ENCODE results near the gene PLEKHN1. TPM values are rescaled to one million over a fixed set of nuclear protein-coding genes. Genes with fewer than 3 reads are reported as not detected.

The PLEKHN1 gene
- polyA plus RNA-seq, 1 of the 3 experiments (the other 2 are of a cell fraction) = not detected

GRCh38 chr1:953524-954320 lies 12.6 kb upstream of the PLEKHN1 start:
- TF ChIP-seq RXRA (IDR thresholded peaks at IDR 0.05; ENCODE audit: borderline replicate concordance, low read depth) (no peak), PBX3 (IDR thresholded peaks at IDR 0.05) (no peak), USF1 (IDR thresholded peaks at IDR 0.05; ENCODE audit: borderline replicate concordance, low read depth) (no peak), JUND (IDR thresholded peaks at IDR 0.05) (no peak), ZBTB33 (IDR thresholded peaks at IDR 0.05; ENCODE audit: borderline replicate concordance, low read depth) (no peak), TAF1 (IDR thresholded peaks at IDR 0.05; ENCODE audit: borderline replicate concordance, low read depth, low read length) (no peak), NFIC (IDR thresholded peaks at IDR 0.05; ENCODE audit: borderline replicate concordance) (no peak), RCOR1 (IDR thresholded peaks at IDR 0.05; ENCODE audit: low read length) (no peak), SIN3A (IDR thresholded peaks at IDR 0.05; ENCODE audit: borderline replicate concordance, low read depth, low read length) (no peak), GATA2 (CRISPR knock-in tag; IDR thresholded peaks at IDR 0.05) (no peak), EP300 (IDR thresholded peaks at IDR 0.05; ENCODE audit: borderline replicate concordance in 1 of 2, low read depth in 1 of 2, low read length in 1 of 2) (no peak), POLR2AphosphoS5 (IDR thresholded peaks at IDR 0.05; ENCODE audit: low read depth, low read length) (no peak), ELF1 (IDR thresholded peaks at IDR 0.05) (no peak), EZH2phosphoT487 (IDR thresholded peaks at IDR 0.05; ENCODE audit: borderline replicate concordance, low read depth) (no peak), RFX5 (IDR thresholded peaks at IDR 0.05; ENCODE audit: low read length) (no peak), USF2 (IDR thresholded peaks at IDR 0.05; ENCODE audit: borderline replicate concordance, low read depth, low read length) (no peak), TCF12 (IDR thresholded peaks at IDR 0.05) (no peak), SMC3 (IDR thresholded peaks at IDR 0.05; ENCODE audit: low read depth, low read length) (no peak), FOXM1 (IDR thresholded peaks at IDR 0.05; ENCODE audit: low read depth) (no peak), REST (IDR thresholded peaks at IDR 0.05; ENCODE audit: low read depth, low read length) (no peak)
- DNase-seq = no peak
- no peak overlapping the region for H3K4me3 ChIP-seq (ENCODE audit: low read depth in 2 of 2, low read length in 1 of 2)
- peaks cover 18% of the 10 kb centered on the region for H3K79me2 ChIP-seq (ENCODE audit: insufficient read depth)
- no peaks in the 10 kb centered on the region for H3K27me3 ChIP-seq (ENCODE audit: insufficient read depth)
- ChIA-PET POLR2A (no interaction called here), CTCF (interaction anchor here (0.9 kb wide), 1 partner anchor 60 kb away, joined by 3 read pairs; the partner anchor contains the start of gene ISG15)
- no peaks in the 10 kb centered on the region for H3K9me3 ChIP-seq
- WGBS (ENCODE audit: low lambda C conversion rate) = 94% methylated on average over 6 of the region's 32 CpGs
- peaks cover 4 to 9% of the 10 kb centered on the region in 2 experiments; a peak in 2 of 4 replicates for H3K4me1 ChIP-seq (ENCODE audit: control insufficient read depth in 1 of 2, insufficient read depth in 2 of 2, low read depth in 1 of 2, low read length in 1 of 2)
- H3K9ac ChIP-seq = no peak overlapping the region
- no peak overlapping the region for H2AFZ ChIP-seq (ENCODE audit: low read depth)
- no peaks in the 10 kb centered on the region for H3K9me2 ChIP-seq
- H4K20me1 ChIP-seq (ENCODE audit: insufficient read depth) = 0 out of 2 replicates have a peak, but pooled peaks cover 11% of the 10 kb centered on the region
- no peak overlapping the region for H3K4me2 ChIP-seq
- H3F3A ChIP-seq (replicated peaks; ENCODE audit: insufficient read depth) = no peaks in the 10 kb centered on the region
- peaks cover 0 to 82% of the 10 kb centered on the region in 2 experiments for H3K36me3 ChIP-seq (replicated peaks in 1 of 2; ENCODE audit: control insufficient read depth in 1 of 2, insufficient read depth in 2 of 2, low read length in 1 of 2)
- no peak overlapping the region for H3K27ac ChIP-seq (ENCODE audit: low read depth in 2 of 2, low read length in 1 of 2)

All from SK-N-SH (cell line).